ENCODE results near the gene TMEM184C. TPM values are rescaled to one million over a fixed set of nuclear protein-coding genes. Genes with fewer than 3 reads are reported as not detected.

The TMEM184C gene
- total and polyA plus RNA-seq, 2 experiments from 2014 or later = 15.1 to 42.2 TPM

- H3K4me1 Mint-ChIP-seq = peaks cover 2% of the 10 kb centered on the region; the same call in 1 of the 3 replicates
- peaks cover 17% of the 10 kb centered on the region for H3K36me3 Mint-ChIP-seq (ENCODE audit: low read depth)
- Histone ChIP-seq H3K9me2 (ENCODE audit: insufficient read depth) (no peaks in the 10 kb centered on the region), H3K4me1 (ENCODE audit: insufficient read depth) (no peaks in the 10 kb centered on the region), H3F3A (replicated peaks; ENCODE audit: low read depth) (no peaks in the 10 kb centered on the region), H3K4me3 (no peak overlapping the region), H3K27me3 (ENCODE audit: insufficient read depth) (no peaks in the 10 kb centered on the region), H3K27ac (ENCODE audit: low read depth) (no peak overlapping the region), H3K79me2 (replicated peaks; ENCODE audit: insufficient read depth) (no peaks in the 10 kb centered on the region; the same call in 1 of the 2 replicates), H4K20me1 (replicated peaks; ENCODE audit: insufficient read depth) (peaks cover 2% of the 10 kb centered on the region; the same call in 1 of the 2 replicates), H2AFZ (no peak overlapping the region), H3K4me2 (no peak overlapping the region), H3K36me3 (ENCODE audit: insufficient read depth) (no peaks in the 10 kb centered on the region)
- no peak overlapping the region for H3K4me3 Mint-ChIP-seq
- DNase-seq (ENCODE audit: low spot score) (no peak), ATAC-seq (no peak)
- H3K9me3 Mint-ChIP-seq = no peaks in the 10 kb centered on the region
- no peak for TF ChIP-seq CREB1 (CRISPR knock-in tag; IDR thresholded peaks at IDR 0.05; ENCODE audit: low read depth)
- no peak overlapping the region for H3K27ac Mint-ChIP-seq
- H3K27me3 Mint-ChIP-seq (ENCODE audit: insufficient read depth, low read depth, poor library complexity) = no peaks in the 10 kb centered on the region
Observed at GRCh38 chr4:147674073-147674472, 56.9 kb downstream of the TMEM184C start.

DNA sequence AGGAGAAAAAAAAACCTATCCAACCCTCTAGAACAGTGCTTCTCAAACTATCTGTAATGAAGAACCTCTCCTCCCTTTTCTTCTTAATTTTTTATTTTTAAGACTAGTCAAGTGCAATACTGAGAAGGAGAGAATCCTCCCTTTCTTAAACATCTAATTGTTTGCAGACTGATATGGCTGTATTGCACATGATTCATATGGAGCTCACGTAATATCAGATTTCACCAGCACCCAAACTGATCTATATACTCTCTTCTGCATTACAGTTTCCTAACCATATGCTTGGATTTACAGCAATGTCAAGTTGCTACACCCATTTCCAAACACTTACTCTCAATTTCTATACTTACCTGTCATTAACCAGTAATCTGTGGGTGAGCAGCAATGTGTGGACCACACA, 57.3 kb downstream of the TMEM184C start:
- no peaks in the 10 kb centered on the region for H3K27me3 Mint-ChIP-seq (ENCODE audit: insufficient read depth, low read depth, poor library complexity)

GRCh38 chr4:147678106-147678505, 60.9 kb downstream of the TMEM184C start:
- Histone ChIP-seq H3K4me2 (no peak overlapping the region), H4K20me1 (replicated peaks; ENCODE audit: insufficient read depth) (peaks cover 2% of the 10 kb centered on the region; the same call in 1 of the 2 replicates), H3K79me2 (replicated peaks; ENCODE audit: insufficient read depth) (peaks cover 25% of the 10 kb centered on the region), H2AFZ (no peak overlapping the region), H3K9me2 (ENCODE audit: insufficient read depth) (no peaks in the 10 kb centered on the region), H3K4me1 (ENCODE audit: insufficient read depth) (peaks cover 7% of the 10 kb centered on the region), H3K27me3 (ENCODE audit: insufficient read depth) (no peaks in the 10 kb centered on the region), H3F3A (replicated peaks; ENCODE audit: low read depth) (no peaks in the 10 kb centered on the region), H3K27ac (ENCODE audit: low read depth) (no peak overlapping the region), H3K4me3 (no peak overlapping the region), H3K36me3 (ENCODE audit: insufficient read depth) (no peaks in the 10 kb centered on the region)
- no peaks in the 10 kb centered on the region for H3K9me3 Mint-ChIP-seq
- no peak for ATAC-seq
- peaks cover 4% of the 10 kb centered on the region for H3K27me3 Mint-ChIP-seq (ENCODE audit: insufficient read depth, low read depth, poor library complexity)
- no peak overlapping the region for H3K4me3 Mint-ChIP-seq
- no peak overlapping the region for H3K27ac Mint-ChIP-seq
- H3K36me3 Mint-ChIP-seq (ENCODE audit: low read depth) = peaks cover 9% of the 10 kb centered on the region
- DNase-seq (ENCODE audit: low spot score) = no peak
- H3K4me1 Mint-ChIP-seq = peaks cover 7% of the 10 kb centered on the region; the same call in 2 of the 3 replicates
- TF ChIP-seq, protein P1, sequence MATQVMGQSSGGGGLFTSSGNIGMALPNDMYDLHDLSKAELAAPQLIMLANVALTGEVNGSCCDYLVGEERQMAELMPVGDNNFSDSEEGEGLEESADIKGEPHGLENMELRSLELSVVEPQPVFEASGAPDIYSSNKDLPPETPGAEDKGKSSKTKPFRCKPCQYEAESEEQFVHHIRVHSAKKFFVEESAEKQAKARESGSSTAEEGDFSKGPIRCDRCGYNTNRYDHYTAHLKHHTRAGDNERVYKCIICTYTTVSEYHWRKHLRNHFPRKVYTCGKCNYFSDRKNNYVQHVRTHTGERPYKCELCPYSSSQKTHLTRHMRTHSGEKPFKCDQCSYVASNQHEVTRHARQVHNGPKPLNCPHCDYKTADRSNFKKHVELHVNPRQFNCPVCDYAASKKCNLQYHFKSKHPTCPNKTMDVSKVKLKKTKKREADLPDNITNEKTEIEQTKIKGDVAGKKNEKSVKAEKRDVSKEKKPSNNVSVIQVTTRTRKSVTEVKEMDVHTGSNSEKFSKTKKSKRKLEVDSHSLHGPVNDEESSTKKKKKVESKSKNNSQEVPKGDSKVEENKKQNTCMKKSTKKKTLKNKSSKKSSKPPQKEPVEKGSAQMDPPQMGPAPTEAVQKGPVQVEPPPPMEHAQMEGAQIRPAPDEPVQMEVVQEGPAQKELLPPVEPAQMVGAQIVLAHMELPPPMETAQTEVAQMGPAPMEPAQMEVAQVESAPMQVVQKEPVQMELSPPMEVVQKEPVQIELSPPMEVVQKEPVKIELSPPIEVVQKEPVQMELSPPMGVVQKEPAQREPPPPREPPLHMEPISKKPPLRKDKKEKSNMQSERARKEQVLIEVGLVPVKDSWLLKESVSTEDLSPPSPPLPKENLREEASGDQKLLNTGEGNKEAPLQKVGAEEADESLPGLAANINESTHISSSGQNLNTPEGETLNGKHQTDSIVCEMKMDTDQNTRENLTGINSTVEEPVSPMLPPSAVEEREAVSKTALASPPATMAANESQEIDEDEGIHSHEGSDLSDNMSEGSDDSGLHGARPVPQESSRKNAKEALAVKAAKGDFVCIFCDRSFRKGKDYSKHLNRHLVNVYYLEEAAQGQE (IDR thresholded peaks at IDR 0.05; ENCODE audit: unreplicated experiment) = no peak
- no peak for TF ChIP-seq JUNB (IDR thresholded peaks at IDR 0.05; ENCODE audit: unreplicated experiment)
- TF ChIP-seq STAT1 (IDR thresholded peaks at IDR 0.05; ENCODE audit: unreplicated experiment) = no peak
- no peak for TF ChIP-seq ZNF331 (CRISPR knock-in tag; IDR thresholded peaks at IDR 0.05; ENCODE audit: low read depth)
- no peak for TF ChIP-seq EZH2phosphoT487 (IDR thresholded peaks at IDR 0.05; ENCODE audit: unreplicated experiment)
- no peak for TF ChIP-seq ZNF462 (CRISPR knock-in tag; IDR thresholded peaks at IDR 0.05)

More for the DNA sequence above, 57.3 kb downstream of the TMEM184C start:
- H3K79me2 ChIP-seq (replicated peaks; ENCODE audit: insufficient read depth) = no peaks in the 10 kb centered on the region; the same call in 1 of the 2 replicates
- H3K4me3 ChIP-seq = no peak overlapping the region
- no peak overlapping the region for H2AFZ ChIP-seq
- DNase-seq (ENCODE audit: low spot score) = no peak
- H4K20me1 ChIP-seq (replicated peaks; ENCODE audit: insufficient read depth) = peaks cover 2% of the 10 kb centered on the region; the same call in 1 of the 2 replicates
- no peak for ATAC-seq
- H3K27ac ChIP-seq (ENCODE audit: low read depth) = 0 out of 2 replicates have a peak overlapping the region, but pooled peaks have one; percentile 5
- no peak for TF ChIP-seq STAT1 (IDR thresholded peaks at IDR 0.05; ENCODE audit: unreplicated experiment)
- TF ChIP-seq ZNF114 (CRISPR knock-in tag; IDR thresholded peaks at IDR 0.05) = no peak
- Mint-ChIP-seq H3K36me3 (ENCODE audit: low read depth) (peaks cover 17% of the 10 kb centered on the region), H3K27ac (no peak overlapping the region), H3K4me1 (peaks cover 2% of the 10 kb centered on the region; the same call in 1 of the 3 replicates), H3K9me3 (no peaks in the 10 kb centered on the region), H3K4me3 (no peak overlapping the region)
- no peaks in the 10 kb centered on the region for H3K36me3 ChIP-seq (ENCODE audit: insufficient read depth)
- H3K4me1 ChIP-seq (ENCODE audit: insufficient read depth) = no peaks in the 10 kb centered on the region
- no peaks in the 10 kb centered on the region for H3K27me3 ChIP-seq (ENCODE audit: insufficient read depth)
- H3K4me2 ChIP-seq = no peak overlapping the region
- H3K9me2 ChIP-seq (ENCODE audit: insufficient read depth) = no peaks in the 10 kb centered on the region
- H3F3A ChIP-seq (replicated peaks; ENCODE audit: low read depth) = no peaks in the 10 kb centered on the region
